Liver (tissue), 3 donors: ENCODE measurements around the gene MPST.
A peak's percentile ranks its signal among the peaks of the same experiment; 100 is the strongest.

Experiments used
- FOXA1 ChIP-seq: IDR thresholded peaks from 2 replicates; pipeline ENCODE4 v1.6.1; 2016; ENCODE audit warnings: antibody characterized with exemption
- GABPA ChIP-seq, 2 donors: IDR thresholded peaks in 1 of 2; conservative IDR thresholded peaks in 1 of 2; 2 replicates each; pipeline ENCODE4 v1.6.1; 2016; ENCODE audit warnings: antibody characterized with exemption in 2 of 2, mild to moderate bottlenecking in 1 of 2, moderate library complexity in 1 of 2
- HNF4G ChIP-seq: IDR thresholded peaks from 2 replicates; pipeline ENCODE4 v1.6.1; 2016; ENCODE audit warnings: antibody characterized with exemption
- JUND ChIP-seq, 2 donors: IDR thresholded peaks; 2 replicates each; pipeline ENCODE4 v1.6.1; 2016; ENCODE audit warnings: antibody characterized with exemption in 2 of 2
- RXRA ChIP-seq, 2 donors: IDR thresholded peaks; 2 replicates each; pipeline ENCODE4 v1.6.1; 2017 to 2018; ENCODE audit warnings: antibody characterized with exemption in 2 of 2, mild to moderate bottlenecking in 1 of 2
- SP1 ChIP-seq: IDR thresholded peaks from 2 replicates; pipeline ENCODE4 v1.6.1; 2018; ENCODE audit warnings: antibody characterized with exemption, mild to moderate bottlenecking
- TAF1 ChIP-seq: conservative IDR thresholded peaks from 2 replicates; pipeline ENCODE4 v1.6.1; 2016; ENCODE audit warnings: antibody characterized with exemption, mild to moderate bottlenecking
- YY1 ChIP-seq: IDR thresholded peaks from 2 replicates; pipeline ENCODE4 v1.6.1; 2016; ENCODE audit warnings: antibody characterized with exemption, mild to moderate bottlenecking
- TF ChIP-seq, protein P1 (sequence below): fragments of 150-350 bp; IDR thresholded peaks from 2 replicates; pipeline ENCODE4 v1.5.1; 2017; ENCODE audit warnings: improper control_type of control experiment, low read depth, low read length; ENCODE audit not compliant: missing input control
- TF ChIP-seq, protein P2 (sequence below): IDR thresholded peaks from 2 replicates; pipeline ENCODE4 v1.6.1; 2016; ENCODE audit warnings: antibody characterized with exemption
- TF ChIP-seq, protein P3 (sequence below): IDR thresholded peaks from 2 replicates; pipeline ENCODE4 v1.6.1; 2016; ENCODE audit warnings: antibody characterized with exemption, mild to moderate bottlenecking
- TF ChIP-seq, protein P4 (sequence below): IDR thresholded peaks from 2 replicates; pipeline ENCODE4 v1.6.1; 2016; ENCODE audit warnings: antibody characterized with exemption
- TF ChIP-seq, protein P5 (sequence below): IDR thresholded peaks from 2 replicates; pipeline ENCODE4 v1.6.1; 2016; ENCODE audit warnings: antibody characterized with exemption
- donor health status: healthy.
- donor health status: healthy.

DNA sequence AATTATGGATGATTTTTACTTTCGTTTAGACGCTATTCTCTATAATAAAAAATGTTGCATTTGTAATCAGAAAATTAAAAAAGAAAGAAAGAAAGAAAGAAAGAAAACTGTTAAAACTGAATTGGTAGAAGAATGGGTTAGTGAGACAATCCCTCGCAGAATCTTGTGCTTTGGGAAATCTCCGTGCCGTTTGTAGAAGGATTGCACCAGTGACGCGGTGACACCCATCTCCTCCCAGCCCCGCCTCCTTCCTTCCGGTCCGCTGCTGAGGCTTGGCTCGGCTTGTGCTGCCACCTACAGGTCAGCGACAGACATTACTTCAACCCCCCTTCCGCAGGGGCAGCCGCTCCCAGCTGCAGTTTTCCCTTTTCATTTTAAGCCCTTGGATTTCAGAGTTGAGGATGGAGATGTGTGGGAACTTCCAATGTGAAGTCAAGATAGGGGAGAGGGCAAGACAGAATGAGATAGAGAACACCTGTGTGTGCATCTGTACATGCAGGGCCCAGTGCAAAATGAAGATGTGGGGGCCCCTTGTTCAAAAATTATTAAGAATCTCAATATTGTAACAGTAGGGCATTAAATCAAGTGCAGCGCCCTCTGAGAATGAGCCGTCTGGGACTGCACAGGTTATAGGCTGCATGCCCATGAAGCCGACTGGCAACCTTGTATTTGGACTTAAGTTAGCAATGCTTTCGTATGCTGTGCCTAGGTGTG is 41.4 kb upstream of the MPST start:
- TF ChIP-seq, protein P1, sequence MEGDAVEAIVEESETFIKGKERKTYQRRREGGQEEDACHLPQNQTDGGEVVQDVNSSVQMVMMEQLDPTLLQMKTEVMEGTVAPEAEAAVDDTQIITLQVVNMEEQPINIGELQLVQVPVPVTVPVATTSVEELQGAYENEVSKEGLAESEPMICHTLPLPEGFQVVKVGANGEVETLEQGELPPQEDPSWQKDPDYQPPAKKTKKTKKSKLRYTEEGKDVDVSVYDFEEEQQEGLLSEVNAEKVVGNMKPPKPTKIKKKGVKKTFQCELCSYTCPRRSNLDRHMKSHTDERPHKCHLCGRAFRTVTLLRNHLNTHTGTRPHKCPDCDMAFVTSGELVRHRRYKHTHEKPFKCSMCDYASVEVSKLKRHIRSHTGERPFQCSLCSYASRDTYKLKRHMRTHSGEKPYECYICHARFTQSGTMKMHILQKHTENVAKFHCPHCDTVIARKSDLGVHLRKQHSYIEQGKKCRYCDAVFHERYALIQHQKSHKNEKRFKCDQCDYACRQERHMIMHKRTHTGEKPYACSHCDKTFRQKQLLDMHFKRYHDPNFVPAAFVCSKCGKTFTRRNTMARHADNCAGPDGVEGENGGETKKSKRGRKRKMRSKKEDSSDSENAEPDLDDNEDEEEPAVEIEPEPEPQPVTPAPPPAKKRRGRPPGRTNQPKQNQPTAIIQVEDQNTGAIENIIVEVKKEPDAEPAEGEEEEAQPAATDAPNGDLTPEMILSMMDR = peak; percentile 95
- TF ChIP-seq, protein P2, sequence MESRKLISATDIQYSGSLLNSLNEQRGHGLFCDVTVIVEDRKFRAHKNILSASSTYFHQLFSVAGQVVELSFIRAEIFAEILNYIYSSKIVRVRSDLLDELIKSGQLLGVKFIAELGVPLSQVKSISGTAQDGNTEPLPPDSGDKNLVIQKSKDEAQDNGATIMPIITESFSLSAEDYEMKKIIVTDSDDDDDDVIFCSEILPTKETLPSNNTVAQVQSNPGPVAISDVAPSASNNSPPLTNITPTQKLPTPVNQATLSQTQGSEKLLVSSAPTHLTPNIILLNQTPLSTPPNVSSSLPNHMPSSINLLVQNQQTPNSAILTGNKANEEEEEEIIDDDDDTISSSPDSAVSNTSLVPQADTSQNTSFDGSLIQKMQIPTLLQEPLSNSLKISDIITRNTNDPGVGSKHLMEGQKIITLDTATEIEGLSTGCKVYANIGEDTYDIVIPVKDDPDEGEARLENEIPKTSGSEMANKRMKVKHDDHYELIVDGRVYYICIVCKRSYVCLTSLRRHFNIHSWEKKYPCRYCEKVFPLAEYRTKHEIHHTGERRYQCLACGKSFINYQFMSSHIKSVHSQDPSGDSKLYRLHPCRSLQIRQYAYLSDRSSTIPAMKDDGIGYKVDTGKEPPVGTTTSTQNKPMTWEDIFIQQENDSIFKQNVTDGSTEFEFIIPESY = no peak
- no peak for TF ChIP-seq TAF1
- TF ChIP-seq YY1 = no peak
- TF ChIP-seq, protein P3, sequence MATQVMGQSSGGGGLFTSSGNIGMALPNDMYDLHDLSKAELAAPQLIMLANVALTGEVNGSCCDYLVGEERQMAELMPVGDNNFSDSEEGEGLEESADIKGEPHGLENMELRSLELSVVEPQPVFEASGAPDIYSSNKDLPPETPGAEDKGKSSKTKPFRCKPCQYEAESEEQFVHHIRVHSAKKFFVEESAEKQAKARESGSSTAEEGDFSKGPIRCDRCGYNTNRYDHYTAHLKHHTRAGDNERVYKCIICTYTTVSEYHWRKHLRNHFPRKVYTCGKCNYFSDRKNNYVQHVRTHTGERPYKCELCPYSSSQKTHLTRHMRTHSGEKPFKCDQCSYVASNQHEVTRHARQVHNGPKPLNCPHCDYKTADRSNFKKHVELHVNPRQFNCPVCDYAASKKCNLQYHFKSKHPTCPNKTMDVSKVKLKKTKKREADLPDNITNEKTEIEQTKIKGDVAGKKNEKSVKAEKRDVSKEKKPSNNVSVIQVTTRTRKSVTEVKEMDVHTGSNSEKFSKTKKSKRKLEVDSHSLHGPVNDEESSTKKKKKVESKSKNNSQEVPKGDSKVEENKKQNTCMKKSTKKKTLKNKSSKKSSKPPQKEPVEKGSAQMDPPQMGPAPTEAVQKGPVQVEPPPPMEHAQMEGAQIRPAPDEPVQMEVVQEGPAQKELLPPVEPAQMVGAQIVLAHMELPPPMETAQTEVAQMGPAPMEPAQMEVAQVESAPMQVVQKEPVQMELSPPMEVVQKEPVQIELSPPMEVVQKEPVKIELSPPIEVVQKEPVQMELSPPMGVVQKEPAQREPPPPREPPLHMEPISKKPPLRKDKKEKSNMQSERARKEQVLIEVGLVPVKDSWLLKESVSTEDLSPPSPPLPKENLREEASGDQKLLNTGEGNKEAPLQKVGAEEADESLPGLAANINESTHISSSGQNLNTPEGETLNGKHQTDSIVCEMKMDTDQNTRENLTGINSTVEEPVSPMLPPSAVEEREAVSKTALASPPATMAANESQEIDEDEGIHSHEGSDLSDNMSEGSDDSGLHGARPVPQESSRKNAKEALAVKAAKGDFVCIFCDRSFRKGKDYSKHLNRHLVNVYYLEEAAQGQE = no peak
- TF ChIP-seq, protein P4, sequence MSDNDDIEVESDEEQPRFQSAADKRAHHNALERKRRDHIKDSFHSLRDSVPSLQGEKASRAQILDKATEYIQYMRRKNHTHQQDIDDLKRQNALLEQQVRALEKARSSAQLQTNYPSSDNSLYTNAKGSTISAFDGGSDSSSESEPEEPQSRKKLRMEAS = no peak
- TF ChIP-seq, protein P5, sequence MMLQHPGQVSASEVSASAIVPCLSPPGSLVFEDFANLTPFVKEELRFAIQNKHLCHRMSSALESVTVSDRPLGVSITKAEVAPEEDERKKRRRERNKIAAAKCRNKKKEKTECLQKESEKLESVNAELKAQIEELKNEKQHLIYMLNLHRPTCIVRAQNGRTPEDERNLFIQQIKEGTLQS = no peak
- TF ChIP-seq GABPA (IDR thresholded peaks at IDR 0.05 in 1 of 2, conservative IDR thresholded peaks at IDR 0.05 in 1 of 2) = peak; percentile 68 to 87
- peak; percentile 37 for TF ChIP-seq SP1
- TF ChIP-seq HNF4G = no peak
- no peak for TF ChIP-seq JUND (IDR thresholded peaks at IDR 0.05)
- no peak for TF ChIP-seq FOXA1
- TF ChIP-seq RXRA (IDR thresholded peaks at IDR 0.05) = peak; percentile 29
